Measurements from ENCODE around the gene GDI2. TPM values are rescaled to one million over a fixed set of nuclear protein-coding genes. Genes with fewer than 3 reads are reported as not detected.

The GDI2 gene
- total and polyA plus RNA-seq, 2 of the 13 experiments (the other 11 are each of a cell fraction or from before 2014, with no cell fraction given), result 153 to 477 TPM

GRCh38 chr10:5831446-5831782, 18.2 kb upstream of the GDI2 start (continued):
- TF ChIP-seq SRY (CRISPR knock-in tag; IDR thresholded peaks at IDR 0.05) (0 out of 2 replicates have a peak, but pooled peaks have one; percentile 40), SMYD3 (CRISPR knock-in tag; IDR thresholded peaks at IDR 0.05) (no peak), HMG20A (CRISPR knock-in tag; IDR thresholded peaks at IDR 0.05; ENCODE audit: borderline replicate concordance) (peak; percentile 55; the same call in 1 of the 2 replicates), GATA4 (IDR thresholded peaks at IDR 0.05; ENCODE audit: borderline replicate concordance, low read depth) (no peak), RARA (CRISPR knock-in tag; IDR thresholded peaks at IDR 0.05) (peak; percentile 83), RXRA (CRISPR knock-in tag; IDR thresholded peaks at IDR 0.05) (0 out of 2 replicates have a peak, but pooled peaks have one; percentile 57), HNRNPH1 (optimal IDR thresholded peaks at IDR 0.05; ENCODE audit: low read depth, low read length) (no peak), NFIC (IDR thresholded peaks at IDR 0.05; ENCODE audit: low read length) (no peak), SETDB1 (CRISPR knock-in tag; IDR thresholded peaks at IDR 0.05; ENCODE audit: borderline replicate concordance) (no peak), FOXO1 (CRISPR knock-in tag; IDR thresholded peaks at IDR 0.05) (peak; percentile 43; the same call in 1 of the 2 replicates), GATAD2A (CRISPR knock-in tag; IDR thresholded peaks at IDR 0.05) (peak; percentile 82), ETV5 (CRISPR knock-in tag; IDR thresholded peaks at IDR 0.05; ENCODE audit: borderline replicate concordance) (peak; percentile 93), ZNF224 (CRISPR knock-in tag; IDR thresholded peaks at IDR 0.05) (no peak), MAX (IDR thresholded peaks at IDR 0.05) (peak; percentile 14; the same call in 1 of the 2 replicates), SAP130 (CRISPR knock-in tag; IDR thresholded peaks at IDR 0.05; ENCODE audit: low read depth) (peak; percentile 36; the same call in 1 of the 2 replicates), LBX2 (CRISPR knock-in tag; IDR thresholded peaks at IDR 0.05; ENCODE audit: borderline replicate concordance) (no peak), E2F2 (CRISPR knock-in tag; IDR thresholded peaks at IDR 0.05; ENCODE audit: borderline replicate concordance) (no peak), GABPA (IDR thresholded peaks at IDR 0.05; ENCODE audit: low read depth, low read length) (no peak), GABPA (CRISPR knock-in tag; IDR thresholded peaks at IDR 0.05; ENCODE audit: low read depth) (peak; percentile 38; the same call in 1 of the 2 replicates), NR2F6 (IDR thresholded peaks at IDR 0.05) (peak; percentile 95), NR2F6 (CRISPR knock-in tag; IDR thresholded peaks at IDR 0.05) (peak; percentile 97), ZNF121 (CRISPR knock-in tag; IDR thresholded peaks at IDR 0.05) (no peak), NFKB2 (CRISPR knock-in tag; IDR thresholded peaks at IDR 0.05; ENCODE audit: borderline replicate concordance) (peak; percentile 36; the same call in 1 of the 2 replicates), PBX3 (CRISPR knock-in tag; IDR thresholded peaks at IDR 0.05; ENCODE audit: borderline replicate concordance) (no peak), ZFP91 (CRISPR knock-in tag; IDR thresholded peaks at IDR 0.05; ENCODE audit: borderline replicate concordance) (peak; percentile 48; the same call in 1 of the 2 replicates), RXRB (CRISPR knock-in tag; IDR thresholded peaks at IDR 0.05; ENCODE audit: borderline replicate concordance) (0 out of 2 replicates have a peak, but pooled peaks have one; percentile 37), ZNF777 (CRISPR knock-in tag; IDR thresholded peaks at IDR 0.05) (0 out of 2 replicates have a peak, but pooled peaks have one; percentile 37)
